AG10803 (cell line): ENCODE results near the gene AGAP3.
"Not testable (repeated sequence)": the region's sequence is repeated elsewhere in the genome, so short reads cannot be mapped to it uniquely, and the experiment has no call there.

Source experiments
- DNase-seq: peaks from one replicate; pipeline ENCODE4 v3.0.0; 2010; ENCODE audit warnings: low read depth
- H3K4me3 ChIP-seq: 2 replicates; pipeline ENCODE4 v1.5.1; 2011; ENCODE audit warnings: mild to moderate bottlenecking, low read length, control low read depth
- TF ChIP-seq, protein P1 (sequence below): conservative IDR thresholded peaks from 2 replicates; pipeline ENCODE4 v1.5.1; 2011; ENCODE audit warnings: mild to moderate bottlenecking, low read length, control low read depth, inconsistent platforms

The AGAP3 gene

DNA sequence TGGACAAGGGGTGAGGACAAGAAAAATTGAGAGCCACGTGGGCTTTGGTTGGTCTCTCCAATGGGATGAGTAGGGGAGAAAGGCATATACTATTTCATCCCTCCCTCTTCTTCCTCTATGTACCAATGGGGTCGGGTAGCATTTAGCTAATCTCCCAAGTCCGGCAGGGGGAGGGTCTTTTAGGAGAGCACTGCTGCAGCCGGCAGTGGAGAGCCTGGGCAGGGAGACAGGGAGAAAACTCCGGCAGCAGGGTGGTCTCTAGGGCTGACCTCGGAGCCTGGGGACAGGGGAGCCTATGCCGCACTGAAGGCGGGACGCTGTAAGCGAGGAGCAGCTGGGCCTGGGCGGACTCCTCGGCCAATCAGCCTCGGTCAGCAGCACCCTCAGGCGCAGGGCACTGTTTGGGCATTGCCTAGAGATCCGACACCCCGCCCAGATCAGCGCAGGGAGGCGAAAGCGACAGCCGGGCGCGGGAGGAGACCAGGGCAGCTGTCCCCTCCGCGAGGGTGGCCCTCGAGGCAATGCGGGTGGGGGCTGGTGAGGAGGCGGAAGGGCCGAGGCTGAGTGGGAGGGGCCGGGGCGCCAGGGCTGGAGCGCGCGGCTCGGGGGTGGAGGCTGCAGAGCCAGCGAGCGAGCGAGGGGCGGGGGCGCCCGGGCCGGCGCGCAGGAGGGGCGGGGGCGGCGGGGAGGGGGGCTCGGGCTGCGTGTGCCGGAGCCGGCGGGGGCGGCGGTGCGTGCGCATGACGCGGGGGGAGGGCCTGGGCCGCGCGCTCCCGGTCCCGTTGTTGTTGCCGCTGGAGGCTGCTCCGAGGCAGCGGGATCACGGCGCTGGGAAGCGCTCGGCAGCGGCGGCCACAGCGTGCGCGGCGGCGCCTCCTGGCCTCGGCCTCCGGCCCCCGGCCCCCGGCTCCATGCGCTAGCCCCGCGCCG lies at the start of gene AGAP3:
AGAP3 (plus strand) TSS at position 785 of the 930 bp plus-strand sequence. CDS start 267 bp downstream, outside the sequence.
- DNase-seq: peak; percentile 66
- H3K4me3 ChIP-seq: peak within 1 kb of the TSS; percentile 77
- TF ChIP-seq, protein P1, sequence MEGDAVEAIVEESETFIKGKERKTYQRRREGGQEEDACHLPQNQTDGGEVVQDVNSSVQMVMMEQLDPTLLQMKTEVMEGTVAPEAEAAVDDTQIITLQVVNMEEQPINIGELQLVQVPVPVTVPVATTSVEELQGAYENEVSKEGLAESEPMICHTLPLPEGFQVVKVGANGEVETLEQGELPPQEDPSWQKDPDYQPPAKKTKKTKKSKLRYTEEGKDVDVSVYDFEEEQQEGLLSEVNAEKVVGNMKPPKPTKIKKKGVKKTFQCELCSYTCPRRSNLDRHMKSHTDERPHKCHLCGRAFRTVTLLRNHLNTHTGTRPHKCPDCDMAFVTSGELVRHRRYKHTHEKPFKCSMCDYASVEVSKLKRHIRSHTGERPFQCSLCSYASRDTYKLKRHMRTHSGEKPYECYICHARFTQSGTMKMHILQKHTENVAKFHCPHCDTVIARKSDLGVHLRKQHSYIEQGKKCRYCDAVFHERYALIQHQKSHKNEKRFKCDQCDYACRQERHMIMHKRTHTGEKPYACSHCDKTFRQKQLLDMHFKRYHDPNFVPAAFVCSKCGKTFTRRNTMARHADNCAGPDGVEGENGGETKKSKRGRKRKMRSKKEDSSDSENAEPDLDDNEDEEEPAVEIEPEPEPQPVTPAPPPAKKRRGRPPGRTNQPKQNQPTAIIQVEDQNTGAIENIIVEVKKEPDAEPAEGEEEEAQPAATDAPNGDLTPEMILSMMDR: no peak

DNA sequence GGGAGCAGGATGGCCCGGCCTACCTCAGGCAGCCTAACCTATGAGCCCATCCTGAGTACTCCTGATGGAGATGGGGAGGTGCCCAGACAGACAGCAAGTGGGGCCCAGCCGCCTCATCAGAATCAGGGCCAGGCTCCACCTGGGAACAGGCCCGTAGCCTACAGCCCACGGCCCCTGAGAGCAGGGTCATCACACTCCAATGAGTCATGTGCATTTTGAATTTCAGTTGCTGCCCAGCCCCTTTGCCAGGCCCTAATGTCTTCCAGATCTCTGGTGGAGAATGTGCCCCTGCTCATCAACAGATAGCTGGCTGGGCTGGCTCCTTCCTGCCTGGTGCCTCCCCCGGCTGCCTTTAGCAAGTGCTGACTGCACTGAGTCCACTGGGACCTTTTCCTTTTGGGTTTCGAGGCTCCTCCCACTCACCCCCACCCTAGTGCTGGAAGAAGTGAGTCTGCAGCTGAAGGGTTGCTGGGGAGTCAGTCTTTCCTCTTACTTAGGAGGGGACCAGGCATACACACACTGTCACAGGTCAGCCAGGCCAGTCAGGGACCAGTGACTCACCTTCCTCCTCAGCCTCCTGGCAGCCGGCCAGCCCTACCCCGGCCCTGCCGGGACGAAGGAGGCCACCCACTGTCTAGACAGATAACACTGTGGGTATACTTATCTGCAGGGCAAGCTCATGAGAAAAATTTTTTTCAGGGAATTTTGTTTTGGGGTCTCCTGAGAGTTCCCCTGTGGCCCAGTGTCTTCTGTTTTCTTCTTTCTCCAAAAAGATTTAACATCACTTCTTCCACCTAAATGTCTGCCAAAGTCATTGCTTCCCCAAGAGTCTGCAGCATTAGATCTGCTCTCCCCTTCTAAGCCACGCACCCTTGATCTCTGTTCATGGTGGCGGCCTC lies 47.1 kb upstream of the AGAP3 start:
- DNase-seq: peak; percentile 79
- TF ChIP-seq, protein P1: no peak
- no peak overlapping the region for H3K4me3 ChIP-seq

DNA sequence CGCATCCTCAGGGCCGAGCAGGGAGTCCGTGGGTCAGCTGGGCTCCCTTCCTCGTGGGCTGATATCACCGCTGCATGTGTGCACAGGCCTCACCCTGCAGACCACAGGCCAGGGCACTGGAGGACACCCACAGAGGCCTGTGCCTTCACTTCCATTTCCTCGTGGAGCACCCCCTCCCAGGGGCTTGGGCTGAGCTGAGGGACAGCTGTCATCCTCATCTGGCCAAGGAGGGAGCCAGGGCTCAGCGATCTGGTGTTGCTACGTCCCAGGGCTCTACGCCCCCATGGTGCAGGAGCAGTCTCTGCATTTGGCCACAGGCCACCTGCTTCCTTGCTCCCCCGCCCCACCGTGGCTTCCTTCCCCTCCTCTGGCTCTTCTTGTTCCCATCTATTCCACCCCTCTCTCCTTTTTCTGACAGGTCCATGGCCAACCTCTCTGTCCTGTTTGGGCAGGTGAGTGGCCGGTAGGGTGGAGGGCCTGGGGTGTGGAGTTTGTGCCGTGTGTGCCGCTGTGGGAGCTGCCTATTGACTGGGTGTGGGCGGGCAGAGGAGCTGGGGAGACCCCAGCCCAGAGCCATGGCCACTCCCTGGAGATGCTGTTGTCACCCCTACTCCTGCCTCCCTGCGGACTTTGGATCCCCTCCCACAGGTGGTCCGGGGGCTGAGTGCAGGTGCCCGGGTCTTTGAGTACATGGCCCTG lies 46.3 kb upstream of the AGAP3 start:
- no peak for DNase-seq
- TF ChIP-seq, protein P1: no peak
- H3K4me3 ChIP-seq: no peak overlapping the region

DNA sequence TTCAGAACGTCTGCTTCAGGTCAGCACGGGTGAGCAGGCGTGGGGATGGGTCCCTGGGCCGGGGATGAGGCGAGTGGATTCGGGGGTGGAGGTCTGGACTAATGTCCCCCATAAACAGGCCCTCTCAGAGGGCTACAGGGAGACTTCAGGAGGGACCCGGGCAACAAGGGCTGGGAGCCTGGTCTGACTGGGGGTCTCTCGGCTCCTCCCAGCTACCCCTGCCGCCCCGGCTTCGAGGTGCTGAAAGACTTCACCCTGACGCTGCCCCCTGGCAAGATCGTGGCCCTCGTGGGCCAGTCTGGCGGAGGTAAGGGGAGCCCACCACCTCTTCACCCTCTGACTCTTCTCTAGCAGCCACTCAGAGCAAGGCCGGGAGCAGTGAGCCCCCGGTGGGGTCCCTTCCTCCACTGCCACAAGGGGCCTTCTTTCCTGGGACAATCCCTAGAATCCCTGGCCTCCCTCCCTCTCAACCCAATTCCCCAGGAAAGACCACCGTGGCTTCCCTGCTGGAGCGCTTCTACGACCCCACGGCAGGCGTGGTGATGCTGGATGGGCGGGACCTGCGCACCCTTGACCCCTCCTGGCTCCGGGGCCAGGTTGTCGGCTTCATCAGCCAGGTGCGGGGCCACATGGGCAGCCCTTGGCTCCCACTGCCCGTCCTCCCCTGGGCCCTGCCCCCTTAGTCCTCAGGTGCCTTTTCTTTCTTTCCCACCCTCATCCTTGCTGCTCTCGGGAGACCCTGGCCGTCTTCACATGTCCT lies 45.5 kb upstream of the AGAP3 start:
- TF ChIP-seq, protein P1: no peak
- no peak overlapping the region for H3K4me3 ChIP-seq
- no peak for DNase-seq

DNA sequence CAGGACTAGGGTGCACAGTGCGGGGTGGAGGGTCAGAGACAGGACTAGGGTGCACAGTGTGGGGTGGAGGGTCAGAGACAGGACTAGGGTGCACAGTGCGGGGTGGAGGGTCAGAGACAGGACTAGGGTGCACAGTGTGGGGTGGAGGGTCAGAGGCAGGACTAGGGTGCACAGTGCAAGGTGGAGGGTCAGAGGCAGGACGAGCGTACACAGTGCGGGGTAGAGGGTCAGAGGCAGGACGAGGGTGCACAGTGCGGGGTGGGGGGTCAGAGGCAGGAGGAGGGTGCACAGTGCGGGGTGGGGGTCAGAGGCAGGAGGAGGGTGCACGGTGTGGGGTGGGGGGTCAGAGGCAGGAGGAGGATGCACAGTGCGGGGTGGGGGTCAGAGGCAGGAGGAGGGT lies 42.8 kb upstream of the AGAP3 start:
- H3K4me3 ChIP-seq, DNase-seq: not testable (repeated sequence)

DNA sequence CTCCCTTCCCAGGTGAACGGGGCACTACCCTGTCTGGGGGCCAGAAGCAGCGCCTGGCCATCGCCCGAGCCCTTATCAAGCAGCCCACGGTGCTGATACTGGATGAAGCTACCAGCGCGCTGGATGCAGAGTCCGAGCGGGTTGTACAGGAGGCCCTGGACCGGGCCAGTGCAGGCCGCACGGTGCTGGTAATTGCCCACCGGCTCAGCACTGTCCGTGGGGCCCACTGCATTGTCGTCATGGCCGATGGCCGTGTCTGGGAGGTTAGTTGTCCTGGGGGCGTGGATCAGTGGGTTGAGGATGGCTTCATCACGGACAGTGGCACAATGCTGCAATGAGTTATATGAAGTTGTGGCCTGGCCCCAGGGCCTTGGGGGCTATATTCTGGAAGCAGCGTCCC lies 42.3 kb upstream of the AGAP3 start:
- no peak overlapping the region for H3K4me3 ChIP-seq
- DNase-seq: no peak
- TF ChIP-seq, protein P1: no peak
